Putamen (tissue), 1 donor: Measurements from ENCODE around the gene MED10.

Source experiments
- DNase-seq: peaks from one replicate; pipeline ENCODE4 v3.0.0-alpha.2; 2016; ENCODE audit warnings: low spot score

MED10 gene

GRCh38 chr5:6348476-6349000 lies 29.8 kb downstream of the MED10 start:
- no peak for DNase-seq

DNA sequence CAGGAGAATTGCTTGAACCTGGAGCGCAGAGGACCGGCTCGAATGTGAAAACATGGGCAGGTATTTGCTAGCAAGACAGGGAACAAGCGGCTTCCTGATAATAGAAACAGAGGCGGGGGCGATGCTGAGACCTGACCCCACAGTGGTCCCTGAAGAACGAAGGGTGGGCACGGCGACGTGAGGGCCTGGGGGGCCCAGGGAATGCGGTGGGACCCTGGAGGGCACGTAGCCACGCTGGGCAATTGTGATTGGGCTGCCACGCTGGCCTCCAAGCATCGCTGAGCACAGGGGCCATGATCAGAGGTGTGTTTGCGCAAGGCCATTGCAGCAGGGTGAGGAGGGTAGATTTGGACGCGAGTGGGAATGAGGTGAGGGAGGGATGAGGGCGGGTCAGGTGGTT lies 30.7 kb downstream of the MED10 start:
- DNase-seq: no peak

GRCh38 chr5:6347165-6347564 lies 31.2 kb downstream of the MED10 start:
- DNase-seq: no peak

DNA sequence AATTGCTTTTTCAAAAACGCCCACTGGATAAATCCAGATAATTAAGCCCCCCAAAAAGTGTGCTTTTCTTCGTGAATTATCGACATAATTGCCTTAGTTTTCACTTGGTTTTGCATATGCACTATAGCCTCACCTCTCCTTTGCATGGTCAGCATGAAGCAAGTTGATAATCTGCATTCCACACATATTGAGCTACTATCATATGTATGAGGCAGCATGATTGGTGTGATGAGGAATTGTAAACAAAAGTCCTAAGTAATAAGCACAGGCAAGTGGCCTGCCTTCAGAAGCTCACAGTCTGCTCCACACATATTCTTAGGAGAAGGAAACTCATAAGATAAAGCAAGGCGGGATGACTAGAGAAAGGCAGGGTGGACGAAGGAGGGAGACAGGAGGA lies 33.8 kb downstream of the MED10 start:
- no peak for DNase-seq

DNA sequence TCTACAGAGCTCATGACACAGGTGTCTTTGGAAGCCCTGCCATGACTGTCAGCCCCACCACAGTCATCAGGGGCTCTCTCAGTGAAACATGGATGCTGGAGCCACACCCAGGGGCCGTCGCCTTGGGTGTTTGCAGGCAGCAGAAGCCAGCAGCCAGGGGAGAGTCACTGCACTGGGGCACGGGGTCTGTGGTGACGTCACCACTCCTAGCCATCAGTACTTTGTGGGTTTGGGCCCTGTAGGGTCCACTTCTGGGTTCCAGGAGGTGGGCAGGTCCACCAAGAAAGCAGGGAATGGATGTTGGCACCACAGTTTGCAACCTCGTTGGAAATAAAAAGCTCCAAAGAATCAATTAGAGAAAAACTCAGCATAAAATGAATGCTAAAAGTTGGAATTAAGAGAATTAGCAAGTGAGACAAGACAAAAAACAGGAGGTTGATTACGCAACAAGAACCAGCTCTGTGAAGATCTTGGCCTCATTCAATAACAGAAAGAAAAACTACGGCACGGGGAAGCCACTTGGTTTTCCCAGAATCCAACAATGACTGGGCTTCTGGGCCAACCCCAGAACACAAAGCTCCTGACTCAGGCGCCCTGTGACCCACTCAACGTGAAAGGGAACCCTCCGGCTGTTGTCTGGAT lies 34.3 kb downstream of the MED10 start:
- DNase-seq: no peak

GRCh38 chr5:6342689-6343315 lies 35.5 kb downstream of the MED10 start:
- DNase-seq: no peak

DNA sequence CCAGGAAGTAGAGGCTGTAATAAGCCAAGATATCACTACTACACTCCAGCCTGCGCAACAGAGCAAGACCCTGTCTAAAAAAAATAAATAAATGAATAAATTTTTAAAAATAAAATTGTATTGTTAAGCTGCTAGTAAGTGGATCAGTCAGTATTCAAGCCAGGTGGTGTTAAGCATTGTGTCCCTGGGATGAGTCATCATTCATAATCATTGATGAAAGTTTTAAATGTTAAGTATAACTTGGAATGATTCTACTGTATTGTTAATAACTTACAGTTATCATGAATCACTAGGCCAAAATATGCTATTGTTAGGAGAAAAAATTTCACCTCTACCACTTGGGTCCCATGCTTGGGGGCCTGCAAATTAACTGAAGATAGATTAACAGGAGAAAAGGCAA lies 38.2 kb downstream of the MED10 start:
- no peak for DNase-seq

GRCh38 chr5:6338871-6339270 lies 39.5 kb downstream of the MED10 start:
- DNase-seq: no peak

- no peak for DNase-seq
Measured at GRCh38 chr5:6338135-6338534, 40.2 kb downstream of the MED10 start.

GRCh38 chr5:6333182-6333905 lies 45.0 kb downstream of the MED10 start:
- peak; percentile 7 for DNase-seq

DNA sequence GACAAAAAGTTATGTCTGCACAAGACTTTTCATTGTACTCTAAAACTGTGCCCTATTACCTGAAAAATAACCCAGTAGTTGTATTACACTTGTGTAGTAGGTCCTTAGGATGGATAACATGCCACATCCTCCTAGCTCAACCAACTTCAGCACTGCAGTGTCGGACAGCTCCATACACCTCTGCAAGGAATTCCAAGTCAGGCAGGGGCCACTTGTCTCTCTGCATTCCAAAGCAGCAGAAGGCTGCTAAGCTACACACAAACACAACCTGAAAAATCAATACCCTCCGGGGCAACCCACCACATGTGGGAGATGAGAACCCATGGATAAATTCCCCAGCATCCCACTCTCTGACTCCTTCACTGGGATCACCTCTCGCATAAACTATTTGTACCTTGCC lies 50.2 kb downstream of the MED10 start:
- no peak for DNase-seq

GRCh38 chr5:6326776-6327175 lies 51.6 kb downstream of the MED10 start:
- DNase-seq: no peak

DNA sequence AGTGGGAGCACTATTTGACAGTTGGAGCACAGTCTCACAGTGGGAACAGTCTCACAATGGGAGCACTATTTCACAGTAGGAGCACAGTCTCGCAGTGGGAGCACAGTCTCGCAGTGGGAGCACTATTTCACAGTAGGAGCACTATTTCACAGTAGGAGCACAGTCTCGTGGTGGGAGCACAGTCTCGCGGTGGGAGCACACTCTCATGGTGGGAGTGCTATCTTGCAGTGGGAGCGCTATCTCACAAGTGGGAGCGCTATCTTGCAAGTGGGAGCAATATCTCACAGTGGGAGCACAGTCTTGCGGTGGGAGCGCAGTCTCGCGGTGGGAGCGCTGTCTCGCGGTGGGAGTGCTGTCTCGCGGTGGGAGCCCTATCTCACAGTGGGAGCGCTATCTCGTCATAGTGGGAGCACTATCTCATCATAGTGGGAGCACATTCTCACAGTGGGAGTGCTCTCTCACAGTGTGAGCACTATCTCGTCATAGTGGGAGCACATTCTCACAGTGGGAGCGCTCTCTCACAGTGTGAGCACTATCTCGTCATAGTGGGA lies 56.1 kb downstream of the MED10 start:
- DNase-seq: no peak
